K562 (cell line): Measurements from ENCODE around the gene CRIM1. TPM values are rescaled to one million over a fixed set of nuclear protein-coding genes. Genes with fewer than 3 reads are reported as not detected.

Source experiments
- ATAC-seq: fragments of 200-7000 bp; cut with Tn5 transposase; 3 replicates; pipeline ENCODE4 v1.9.1; 2020; ENCODE audit warnings: moderate library complexity
- BruUV-seq: library from RNA; stranded (reverse); fragments of 400-500 nt; replicated peaks from 2 replicates; lab custom pipeline; 2021; lab: Mats Ljungman, UMichigan
- CTCF ChIA-PET: fragments of 300-600 bp; formaldehyde crosslinking; extraction: SDS; loops from one replicate; lab custom pipeline; 2021; ENCODE audit warnings: low intra/inter-chr PET ratio; lab: Yijun Ruan, JAX
- POLR2A ChIA-PET: fragments of 300-600, 350-650 bp; sonication (Branson Sonifier 250); formaldehyde crosslinking; extraction: SDS; loops from one replicate; lab custom pipeline; 2021; ENCODE audit warnings: antibody characterized with exemption, inconsistent platforms; lab: Yijun Ruan, JAX
- DNase-seq, 4 experiments: peaks; one replicate each; pipeline versions ENCODE4 v3.0.0 to v3.0.0-alpha.2; 2011 to 2018; ENCODE audit warnings: low spot score in 3 of 4, mixed read lengths in 3 of 4; ENCODE audit errors: extremely low read depth in 1 of 4
- FAIRE-seq: peaks from 2 replicates; lab custom pipeline; 2011; peaks lifted over from hg19 to GRCh38; lab: Jason Lieb, UNC
- H2AFZ ChIP-seq: 2 replicates; pipeline ENCODE4 v1.6.0; 2011; ENCODE audit warnings: low read depth, low read length, control low read depth, inconsistent platforms
- H3K27ac ChIP-seq: fragments of 200-600 bp; 3 replicates; pipeline ENCODE4 v1.8.0; 2011; ENCODE audit warnings: low read depth, mild to moderate bottlenecking, control low read depth, inconsistent platforms, low read length, moderate library complexity, mixed read lengths; ENCODE audit errors: extremely low read depth
- H3K27me3 ChIP-seq, 2 experiments: fragments of 300-600 bp in 1 of 2; 2 replicates in 1 of 2; 3 replicates in 1 of 2; pipeline versions ENCODE4 v1.6.0 to v1.8.0; 2011; ENCODE audit warnings: inconsistent platforms in 2 of 2, low read length in 2 of 2, mild to moderate bottlenecking in 1 of 2, mixed read lengths in 1 of 2, moderate library complexity in 1 of 2; ENCODE audit not compliant: control insufficient read depth in 2 of 2, insufficient read depth in 2 of 2
- H3K36me3 ChIP-seq: fragments of 300-600 bp; 3 replicates; pipeline ENCODE4 v1.8.0; 2011; ENCODE audit warnings: mild to moderate bottlenecking, low read length, inconsistent platforms; ENCODE audit not compliant: control insufficient read depth, insufficient read depth
- H3K4me1 ChIP-seq, 2 experiments: fragments of 200-600 bp in 1 of 2; replicated peaks in 1 of 2; 2 replicates in 1 of 2; 3 replicates in 1 of 2; pipeline versions ENCODE4 v1.5.1 to v1.8.0; 2011; ENCODE audit warnings: inconsistent platforms in 2 of 2, low read length in 2 of 2, mild to moderate bottlenecking in 1 of 2, mixed read lengths in 1 of 2, moderate library complexity in 1 of 2; ENCODE audit not compliant: control insufficient read depth in 2 of 2, insufficient read depth in 2 of 2
- H3K4me2 ChIP-seq: 2 replicates; pipeline ENCODE4 v1.6.1; 2011; ENCODE audit warnings: low read length, control low read depth, inconsistent platforms, mixed read lengths; ENCODE audit not compliant: insufficient read depth
- H3K4me3 ChIP-seq: fragments of 200-600 bp; sonication (generic), shearing (Covaris generic); 2 replicates; pipeline ENCODE4 v1.5.1; 2016; ENCODE audit warnings: control low read depth, inconsistent platforms
- H3K79me2 ChIP-seq: fragments of 200-600 bp; 3 replicates; pipeline ENCODE4 v1.8.0; 2011; ENCODE audit warnings: low read length, inconsistent platforms; ENCODE audit not compliant: control insufficient read depth, insufficient read depth
- H3K9ac ChIP-seq, 2 experiments: 2 replicates each; pipeline versions ENCODE4 v1.6.0 to v1.6.1; 2011; ENCODE audit warnings: low read depth in 2 of 2, low read length in 2 of 2, control low read depth in 1 of 2, inconsistent platforms in 1 of 2, mild to moderate bottlenecking in 1 of 2, mixed read lengths in 1 of 2; ENCODE audit not compliant: insufficient read depth in 1 of 2
- H3K9me1 ChIP-seq: one replicate; pipeline ENCODE4 v1.6.0; 2011; ENCODE audit warnings: inconsistent platforms, mild to moderate bottlenecking, low read length, moderate library complexity; ENCODE audit not compliant: control insufficient read depth, insufficient read depth
- H3K9me3 ChIP-seq: replicated peaks from 2 replicates; pipeline ENCODE4 v1.5.1; 2011; ENCODE audit warnings: low read depth, low read length, inconsistent platforms; ENCODE audit not compliant: control insufficient read depth, insufficient read depth
- H4K20me1 ChIP-seq: replicated peaks from 2 replicates; pipeline ENCODE4 v1.6.1; 2011; ENCODE audit warnings: low read length, inconsistent platforms, mixed read lengths; ENCODE audit not compliant: control insufficient read depth, insufficient read depth
- POU5F1 ChIP-seq: fragments of 150-350 bp; IDR thresholded peaks from 2 replicates; pipeline ENCODE4 v1.6.1; 2014; ENCODE audit warnings: borderline replicate concordance, low read length, low read depth, mild to moderate bottlenecking; ENCODE audit not compliant: partially characterized antibody
- XRCC5 ChIP-seq: fragments of 200-400 bp; formaldehyde crosslinking; IDR thresholded peaks from 2 replicates; pipeline ENCODE4 v1.6.1; 2017; ENCODE audit warnings: low read depth, mild to moderate bottlenecking, low read length
- ZNF431 ChIP-seq: sonication (generic); formaldehyde crosslinking; IDR thresholded peaks from 2 replicates; pipeline ENCODE4 v1.8.0; 2022; ENCODE audit warnings: mild to moderate bottlenecking, missing genetic modification reagents
- ZNF589 ChIP-seq: fragments of 200-800 bp; sonication (Bioruptor generic); IDR thresholded peaks from 2 replicates; pipeline ENCODE4 v1.6.1; 2016; ENCODE audit warnings: low read depth, missing genetic modification characterization, missing compliant biosample characterization
- WGBS: fragments of 100-300 bp; shearing (Covaris generic); methylation state at CpG from one replicate; pipeline ENCODE4 v1.1.6; 2016; ENCODE audit warnings: low coverage, mixed read lengths; ENCODE audit not compliant: insufficient coverage; ENCODE audit errors: missing lambda C conversion rate; 5-methylcytosine and 5-hydroxymethylcytosine counted together
- in situ Hi-C: fragments of 300-500 bp; cut with MboI; formaldehyde crosslinking; loops from 4 replicates; pipeline ENCODE4 v1.15.0; 2018; ENCODE audit warnings: inconsistent platforms, mixed read lengths
- intact Hi-C: fragments of 100-400 bp; cut with micrococcal nuclease; formaldehyde crosslinking; loops from 2 replicates; pipeline ENCODE4 v1.14.2; 2022
- polyA plus RNA-seq, 8 experiments: library from polyadenylated mRNA; depleted of rRNA in 4 of 8; stranded (reverse) in 5 of 8; unstranded in 3 of 8; fragments of >200 nt; fragmentation: Nextera tagmentation in 2 of 8; fragmentation: Illumina TruSeq in 1 of 8; extraction: Ambion mirVana in 2 of 8; extraction: Trizol in 1 of 8; gene quantifications; 2 replicates each; pipeline versions ENCODE4 v1.2.1 to v1.2.3, GENCODE V29; 2011 to 2014; ENCODE audit warnings: inconsistent platforms in 1 of 8, missing spikeins in 1 of 8
- total RNA-seq, 7 experiments: library from RNA; depleted of rRNA in 6 of 7; stranded (reverse); fragments of >200 nt in 6 of 7; fragmentation: Illumina TruSeq in 2 of 7; extraction: Trizol in 2 of 7; gene quantifications; 2 replicates each; pipeline versions ENCODE4 v1.2.1 to v1.2.3, GENCODE V29; 2011 to 2021; ENCODE audit warnings: low replicate concordance in 1 of 7
- TF ChIP-seq, protein P1 (sequence below): fragments of 450-650 bp; IDR thresholded peaks from 2 replicates; pipeline ENCODE4 v1.7.0; 2016; ENCODE audit warnings: borderline replicate concordance

The CRIM1 gene
- total and polyA plus RNA-seq, 9 of the 15 experiments (the other 6 are each of a cell fraction or from before 2014, with no cell fraction given): 0.01 to 0.36 (median 0.06) TPM; not detected in 1

DNA sequence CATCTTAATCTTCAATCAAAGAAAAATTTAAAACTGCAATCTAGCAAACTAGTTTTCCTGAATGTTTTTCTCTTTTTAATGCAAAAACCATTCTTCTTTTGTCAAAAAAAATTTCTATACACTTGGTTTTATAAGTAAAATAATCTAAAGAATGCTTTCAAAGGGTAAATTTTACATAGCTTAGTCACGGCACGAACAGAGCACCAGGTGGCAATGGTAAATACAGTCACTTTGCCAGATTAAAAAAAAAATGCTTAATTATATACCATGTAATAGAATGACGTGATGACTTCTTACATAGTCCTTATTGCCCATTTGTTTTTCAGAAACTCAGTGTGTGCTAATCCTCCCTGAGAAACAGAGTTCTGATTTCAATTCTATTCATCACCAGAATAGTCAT lies 232.0 kb downstream of the CRIM1 start:
- Histone ChIP-seq H3K9me3 (no peaks in the 10 kb centered on the region), H3K4me2 (no peak overlapping the region), H3K4me3 (no peak overlapping the region), H3K27me3 (no peaks in the 10 kb centered on the region), H3K79me2 (peaks cover 4% of the 10 kb centered on the region; the same call in 1 of the 3 replicates), H2AFZ (no peak overlapping the region), H3K27ac (no peak overlapping the region), H4K20me1 (no peaks in the 10 kb centered on the region), H3K9ac (no peak overlapping the region), H3K9me1 (no peaks in the 10 kb centered on the region), H3K4me1 (no peaks in the 10 kb centered on the region), H3K36me3 (peaks cover 61% of the 10 kb centered on the region)
- TF ChIP-seq POU5F1 (no peak), XRCC5 (no peak), ZNF431 (CRISPR knock-in tag) (no peak), ZNF589 (CRISPR knock-in tag) (no peak)
- TF ChIP-seq, protein P1, sequence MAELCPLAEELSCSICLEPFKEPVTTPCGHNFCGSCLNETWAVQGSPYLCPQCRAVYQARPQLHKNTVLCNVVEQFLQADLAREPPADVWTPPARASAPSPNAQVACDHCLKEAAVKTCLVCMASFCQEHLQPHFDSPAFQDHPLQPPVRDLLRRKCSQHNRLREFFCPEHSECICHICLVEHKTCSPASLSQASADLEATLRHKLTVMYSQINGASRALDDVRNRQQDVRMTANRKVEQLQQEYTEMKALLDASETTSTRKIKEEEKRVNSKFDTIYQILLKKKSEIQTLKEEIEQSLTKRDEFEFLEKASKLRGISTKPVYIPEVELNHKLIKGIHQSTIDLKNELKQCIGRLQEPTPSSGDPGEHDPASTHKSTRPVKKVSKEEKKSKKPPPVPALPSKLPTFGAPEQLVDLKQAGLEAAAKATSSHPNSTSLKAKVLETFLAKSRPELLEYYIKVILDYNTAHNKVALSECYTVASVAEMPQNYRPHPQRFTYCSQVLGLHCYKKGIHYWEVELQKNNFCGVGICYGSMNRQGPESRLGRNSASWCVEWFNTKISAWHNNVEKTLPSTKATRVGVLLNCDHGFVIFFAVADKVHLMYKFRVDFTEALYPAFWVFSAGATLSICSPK: no peak
- ChIA-PET CTCF (no interaction called here), POLR2A (no interaction called here)
- no TSS peak for BruUV-seq
- FAIRE-seq (no peak), ATAC-seq (no peak), DNase-seq (no peak)
- 100% methylated on average over 3 of the region's 3 CpGs for WGBS
- intact Hi-C loops (no loop called here), in situ Hi-C loops (no loop called here)
